ENCODE measurements around the gene C5AR2.
"Not testable (repeated sequence)": the region's sequence is repeated elsewhere in the genome, so short reads cannot be mapped to it uniquely, and the experiment has no call there.

The C5AR2 gene

GRCh38 chr19:47358936-47359335 lies 27.0 kb downstream of the C5AR2 start:
- DNase-seq (ENCODE audit: extremely low read depth in 1 of 2, low read depth in 1 of 2): no peak

DNA sequence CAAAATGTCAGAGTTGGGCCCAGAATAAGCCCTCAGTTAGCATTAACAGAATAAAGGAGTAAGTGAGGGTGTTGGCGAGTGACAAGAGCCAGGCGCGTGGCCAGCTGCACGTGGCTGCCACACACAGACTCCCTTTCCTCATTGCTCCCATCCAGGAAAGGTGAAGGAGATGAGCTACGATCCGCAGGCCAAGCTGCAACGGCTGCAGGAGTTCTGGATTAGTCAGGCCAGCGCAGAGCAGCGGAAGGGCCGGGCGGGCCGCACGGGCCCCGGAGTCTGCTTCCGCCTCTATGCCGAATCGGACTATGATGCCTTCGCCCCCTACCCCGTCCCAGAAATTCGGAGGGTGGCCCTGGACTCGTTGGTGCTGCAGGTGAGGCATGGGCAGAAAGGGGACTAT lies 30.3 kb downstream of the C5AR2 start:
- DNase-seq (ENCODE audit: extremely low read depth in 1 of 2, low read depth in 1 of 2): no peak

GRCh38 chr19:47363758-47364531 lies 32.0 kb downstream of the C5AR2 start:
- DNase-seq (ENCODE audit: extremely low read depth in 1 of 2, low read depth in 1 of 2): no peak

DNA sequence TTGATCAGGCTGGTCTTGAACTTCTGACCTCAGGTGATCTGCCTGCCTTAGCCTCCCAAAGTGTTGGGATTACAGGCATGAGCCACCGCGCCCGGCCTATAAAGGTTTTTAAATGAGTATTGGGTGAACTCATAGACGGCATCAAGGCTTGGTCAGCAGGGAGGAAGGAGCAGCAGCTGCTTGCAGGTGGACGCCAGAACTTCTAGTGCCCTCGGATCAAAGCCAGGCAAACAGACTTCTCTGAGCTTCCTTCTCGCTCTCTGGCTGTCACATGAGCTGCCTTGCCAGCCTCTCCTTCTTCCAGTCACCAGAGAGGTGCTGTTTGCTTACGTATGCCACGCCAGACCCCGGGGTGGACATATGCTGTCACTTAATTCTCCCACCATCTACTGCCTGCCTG lies 33.5 kb downstream of the C5AR2 start:
- not testable (repeated sequence) for DNase-seq (ENCODE audit: extremely low read depth in 1 of 2, low read depth in 1 of 2)

GRCh38 chr19:47370045-47370611 lies 38.2 kb downstream of the C5AR2 start:
- DNase-seq (ENCODE audit: extremely low read depth in 1 of 2, low read depth in 1 of 2): no peak

DNA sequence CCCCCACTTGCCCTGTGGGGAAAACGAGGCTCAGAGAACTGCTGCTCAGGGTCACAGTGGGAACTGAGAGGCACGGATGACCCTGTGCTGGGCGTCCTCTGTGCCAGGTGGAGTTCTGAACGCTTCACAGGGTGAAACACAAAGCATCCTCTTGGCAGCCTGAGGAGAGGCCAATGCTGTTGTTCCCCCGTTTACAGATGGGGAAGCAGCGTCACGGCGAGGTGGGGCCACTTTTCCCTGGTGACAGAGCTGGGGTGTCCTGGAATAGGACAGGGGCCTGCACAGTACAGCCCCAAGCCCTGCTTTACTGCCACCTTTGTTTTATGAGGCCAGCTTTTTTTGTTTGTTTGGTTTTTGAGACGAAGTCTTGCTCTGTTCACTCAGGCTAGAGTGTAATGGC lies 39.3 kb downstream of the C5AR2 start:
- DNase-seq (ENCODE audit: extremely low read depth in 1 of 2, low read depth in 1 of 2): no peak

GRCh38 chr19:47372603-47373002 lies 40.6 kb downstream of the C5AR2 start:
- no peak for DNase-seq (ENCODE audit: extremely low read depth in 1 of 2, low read depth in 1 of 2)

GRCh38 chr19:47373246-47374240 lies 41.6 kb downstream of the C5AR2 start:
- no peak for DNase-seq (ENCODE audit: extremely low read depth in 1 of 2, low read depth in 1 of 2)

DNA sequence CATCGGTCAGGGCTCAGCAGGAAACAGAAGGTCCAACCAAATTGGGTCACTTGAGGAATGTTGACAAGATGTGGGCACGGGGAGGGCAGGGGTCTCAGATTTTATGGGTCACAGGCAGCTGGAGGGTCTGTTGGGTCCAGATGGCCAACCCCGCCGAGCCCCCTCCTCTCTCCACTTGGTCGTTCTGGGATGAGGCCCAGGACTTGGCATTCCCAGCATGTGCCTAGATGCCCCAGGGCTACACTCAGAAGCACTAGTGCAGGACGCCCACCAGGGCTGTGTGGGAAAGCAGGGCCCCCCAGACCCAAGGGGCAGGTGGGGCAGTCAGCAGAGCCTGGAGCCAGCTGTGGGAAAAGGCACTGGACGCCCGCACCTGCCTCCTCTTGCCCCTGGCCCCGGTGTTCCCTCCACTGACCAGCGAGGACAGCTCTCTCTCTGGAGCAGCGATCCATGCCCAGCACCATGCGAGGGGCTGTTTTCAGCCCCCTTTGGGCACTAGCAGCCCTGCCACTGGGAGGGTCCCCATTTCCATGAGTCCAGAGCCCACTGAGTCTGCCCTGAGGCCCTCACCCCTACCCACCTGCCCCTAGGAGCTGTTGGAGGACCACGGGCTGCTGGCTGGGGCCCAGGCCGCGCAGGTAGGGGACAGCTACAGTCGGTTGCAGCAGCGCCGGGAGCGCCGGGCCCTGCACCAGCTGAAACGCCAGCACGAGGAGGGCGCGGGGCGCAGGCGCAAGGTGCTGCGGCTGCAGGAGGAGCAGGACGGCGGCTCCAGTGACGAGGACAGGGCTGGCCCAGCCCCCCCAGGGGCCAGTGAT lies 43.1 kb downstream of the C5AR2 start:
- DNase-seq (ENCODE audit: extremely low read depth in 1 of 2, low read depth in 1 of 2): no peak

GRCh38 chr19:47375694-47376588 lies 44.0 kb downstream of the C5AR2 start:
- DNase-seq (ENCODE audit: extremely low read depth in 1 of 2, low read depth in 1 of 2): no peak

- no peak for DNase-seq (ENCODE audit: extremely low read depth in 1 of 2, low read depth in 1 of 2)
These were observed 44.7 kb downstream of the C5AR2 start for GRCh38 chr19:47376589-47377144.

DNA sequence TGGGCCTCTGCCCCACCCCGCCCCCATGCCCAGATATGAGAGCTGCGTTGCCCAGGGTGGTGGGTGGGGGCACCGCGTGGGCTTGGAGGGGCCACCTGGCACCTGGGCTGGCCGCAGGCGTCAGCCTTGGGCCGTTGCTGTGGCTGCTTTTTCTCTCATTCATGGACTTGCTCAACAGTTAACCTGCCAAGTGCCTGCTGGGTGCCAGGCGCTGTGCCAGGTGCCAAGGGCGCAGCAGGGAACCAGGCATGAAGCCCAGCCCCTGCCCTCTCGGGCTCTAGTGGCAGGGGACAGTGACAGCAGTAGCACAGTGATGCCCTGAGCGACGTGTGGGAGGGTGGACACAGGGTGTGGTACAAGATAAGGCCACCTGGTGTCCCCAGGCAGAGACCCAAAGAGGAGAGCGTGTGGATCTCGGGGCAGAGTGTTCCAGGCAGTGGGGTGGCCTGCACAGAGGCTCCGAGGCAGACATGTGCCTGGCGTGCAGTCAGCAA lies 45.3 kb downstream of the C5AR2 start:
- DNase-seq (ENCODE audit: extremely low read depth in 1 of 2, low read depth in 1 of 2): no peak

DNA sequence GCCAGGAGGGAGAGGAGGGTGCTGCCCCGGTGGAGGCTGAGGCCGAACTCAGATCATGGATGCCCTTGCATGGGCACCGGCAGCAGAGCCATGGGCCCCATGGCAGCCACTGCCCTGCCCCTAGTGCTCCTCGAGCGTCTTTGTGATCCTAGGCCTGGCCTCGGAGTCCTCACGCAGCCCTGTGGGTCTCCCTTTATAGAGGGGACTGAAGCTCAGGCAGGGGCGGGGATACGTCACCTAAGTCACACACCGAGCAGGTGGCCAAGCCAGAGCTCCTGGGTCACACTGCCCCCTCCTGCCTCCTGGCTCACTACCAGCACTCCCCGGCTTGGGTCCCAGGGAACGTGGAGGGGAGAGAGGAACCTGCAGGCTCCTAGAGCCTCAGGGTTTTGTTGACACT lies 45.8 kb downstream of the C5AR2 start:
- no peak for DNase-seq (ENCODE audit: extremely low read depth in 1 of 2, low read depth in 1 of 2)

GRCh38 chr19:47378246-47378645 lies 46.3 kb downstream of the C5AR2 start:
- DNase-seq (ENCODE audit: extremely low read depth in 1 of 2, low read depth in 1 of 2): no peak

DNA sequence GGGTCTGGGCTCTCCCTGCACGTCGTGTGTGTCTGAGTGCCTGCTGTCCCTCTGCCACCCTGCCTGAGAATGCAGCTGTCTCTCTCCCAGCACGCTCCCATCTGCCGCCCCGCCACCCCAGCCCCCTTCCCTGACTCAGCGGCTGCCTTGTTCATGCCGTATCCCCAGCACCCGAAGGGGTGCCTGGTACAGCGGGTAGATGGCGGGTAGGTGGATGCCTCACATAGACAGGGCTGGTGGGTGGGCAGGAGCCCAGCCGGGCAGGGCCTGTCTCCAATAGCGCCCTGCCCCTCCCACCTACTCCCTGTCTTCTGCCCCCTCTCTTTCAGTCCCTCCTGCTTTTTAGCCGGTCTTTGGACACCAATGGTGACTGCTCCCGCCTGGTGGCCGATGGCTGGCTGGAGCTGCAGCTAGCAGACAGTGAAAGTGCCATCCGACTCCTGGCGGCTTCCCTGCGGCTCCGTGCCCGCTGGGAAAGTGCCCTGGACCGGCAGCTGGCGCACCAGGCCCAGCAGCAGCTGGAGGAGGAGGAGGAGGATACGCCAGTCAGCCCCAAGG lies 47.5 kb downstream of the C5AR2 start:
- DNase-seq (ENCODE audit: extremely low read depth in 1 of 2, low read depth in 1 of 2): no peak

DNA sequence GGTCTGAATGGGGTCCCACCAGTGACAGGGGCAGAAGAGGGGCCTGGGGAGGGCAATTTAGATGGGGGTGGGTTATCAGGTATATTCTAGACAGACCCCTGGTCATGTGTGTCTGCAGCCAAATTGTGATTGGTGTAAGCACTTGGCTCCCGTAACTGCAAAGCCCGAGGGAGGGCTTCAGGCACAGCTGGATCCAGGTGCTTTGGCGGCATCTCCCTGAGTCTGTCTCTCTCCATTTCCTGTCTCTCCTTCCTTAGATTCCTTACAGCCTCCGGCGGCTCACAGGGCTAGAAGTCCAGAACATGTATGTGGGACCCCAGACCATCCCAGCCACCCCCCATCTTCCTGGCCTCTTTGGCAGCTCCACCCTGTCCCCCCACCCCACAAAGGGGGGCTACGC lies 48.6 kb downstream of the C5AR2 start:
- no peak for DNase-seq (ENCODE audit: extremely low read depth in 1 of 2, low read depth in 1 of 2)

DNA sequence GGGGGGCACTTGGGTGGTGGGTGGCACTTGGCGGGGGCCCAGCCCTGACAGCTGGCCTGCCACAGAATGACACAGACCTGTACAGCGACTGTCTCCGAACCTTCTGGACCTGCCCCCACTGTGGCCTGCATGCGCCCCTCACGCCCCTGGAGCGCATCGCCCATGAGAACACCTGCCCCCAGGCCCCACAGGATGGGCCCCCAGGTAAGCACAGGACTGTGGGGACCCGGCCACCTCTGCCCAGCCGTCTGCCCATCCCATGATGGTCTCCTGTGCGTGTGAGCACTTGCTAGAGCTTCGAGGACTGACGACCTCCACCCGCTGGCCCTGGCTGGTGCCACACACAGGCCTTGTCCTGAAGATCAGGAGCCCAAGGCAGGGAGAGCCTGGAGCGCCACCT lies 49.1 kb downstream of the C5AR2 start:
- no peak for DNase-seq (ENCODE audit: extremely low read depth in 1 of 2, low read depth in 1 of 2)

DNA sequence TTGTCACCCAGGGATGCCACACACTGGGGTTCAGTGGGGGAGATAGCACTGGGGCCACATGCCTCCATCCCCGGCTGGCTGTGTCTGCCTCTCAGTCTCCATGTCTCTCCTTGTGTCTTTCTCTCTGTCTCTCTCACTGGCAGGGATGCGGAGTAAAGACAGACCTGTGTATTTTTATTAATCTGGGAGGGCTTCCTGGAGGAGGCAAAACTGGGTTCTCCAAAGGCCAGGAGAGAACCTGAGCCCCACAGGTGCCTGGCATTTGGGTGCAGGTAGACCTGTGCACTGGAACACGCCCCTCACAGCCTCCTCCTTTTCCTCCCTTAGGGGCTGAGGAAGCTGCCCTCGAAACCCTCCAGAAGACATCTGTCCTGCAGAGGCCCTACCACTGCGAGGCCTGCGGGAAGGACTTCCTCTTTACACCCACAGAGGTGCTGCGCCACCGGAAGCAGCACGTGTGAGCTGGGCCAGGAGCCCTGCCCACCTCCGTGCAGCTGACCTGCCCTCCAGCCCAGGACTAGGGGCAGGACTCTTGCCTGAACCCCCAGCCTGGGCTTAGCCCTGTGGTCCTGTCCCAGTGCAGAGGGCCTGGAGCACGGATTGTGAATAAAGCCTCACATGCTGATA lies 49.8 kb downstream of the C5AR2 start:
- DNase-seq (ENCODE audit: extremely low read depth in 1 of 2, low read depth in 1 of 2): peak in 1 of 2 donors; percentile 3

Measured in activated CD8-positive, alpha-beta memory T cell treated with anti-CD3 and anti-CD28 coated beads for 1 hour (primary cell).